PC-9 (cell line): ENCODE measurements around the gene IQCB1. TPM values are rescaled to one million over a fixed set of nuclear protein-coding genes. Genes with fewer than 3 reads are reported as not detected.

Source experiments
- Bru-seq: library from RNA; stranded (reverse); fragments of 400-500 nt; gene quantifications from one replicate; lab custom pipeline; 2021; lab: Mats Ljungman, UMichigan
- BruChase-seq, 2 experiments: library from RNA; stranded (reverse); fragments of 400-500 nt; gene quantifications; one replicate each; lab custom pipeline; 2021; lab: Mats Ljungman, UMichigan
- BruUV-seq: library from RNA; stranded (reverse); fragments of 400-500 nt; replicated peaks from 2 replicates; lab custom pipeline; 2021; lab: Mats Ljungman, UMichigan
- CTCF ChIA-PET: fragments of 300-600 bp; sonication (Branson Sonifier 250); formaldehyde crosslinking; loops from one replicate; lab custom pipeline; 2022; ENCODE audit warnings: antibody characterized with exemption; lab: Charles Lee
- POLR2A ChIA-PET: fragments of 300-600 bp; sonication (Branson Sonifier 250); formaldehyde crosslinking; loops from one replicate; lab custom pipeline; 2022; ENCODE audit warnings: antibody characterized with exemption; ENCODE audit not compliant: unreplicated experiment; lab: Charles Lee
- DNase-seq, 2 experiments: peaks; one replicate each; pipeline versions ENCODE4 v3.0.0 to v3.0.0-alpha.2; 2015 to 2022; ENCODE audit warnings: mixed read lengths in 1 of 2
- H2AFZ ChIP-seq: fragments of 200-600 bp; sonication (generic); 2 replicates; pipeline ENCODE4 v1.8.1; 2017; ENCODE audit warnings: antibody characterized with exemption
- H3F3A ChIP-seq: fragments of 200-600 bp; sonication (generic); 2 replicates; pipeline ENCODE4 v1.8.1; 2017; ENCODE audit warnings: antibody characterized with exemption, mild to moderate bottlenecking, low read depth; ENCODE audit not compliant: insufficient read depth
- H3K27ac ChIP-seq: fragments of 200-600 bp; sonication (generic); 2 replicates; pipeline ENCODE4 v1.6.1; 2016; ENCODE audit warnings: mixed run types
- H3K27me3 ChIP-seq: fragments of 200-600 bp; sonication (generic); 2 replicates; pipeline ENCODE4 v1.6.1; 2016; ENCODE audit warnings: low read depth, mixed run types; ENCODE audit not compliant: insufficient read depth
- H3K36me3 ChIP-seq: fragments of 200-600 bp; sonication (generic); 2 replicates; pipeline ENCODE4 v1.6.1; 2016; ENCODE audit warnings: low read depth, mixed run types
- H3K4me1 ChIP-seq: fragments of 200-600 bp; sonication (generic); replicated peaks from 2 replicates; pipeline ENCODE4 v1.6.1; 2016; ENCODE audit warnings: mixed run types; ENCODE audit not compliant: insufficient read depth
- H3K4me2 ChIP-seq: fragments of 200-600 bp; sonication (generic); 2 replicates; pipeline ENCODE4 v1.6.1; 2017; ENCODE audit warnings: mixed run types
- H3K4me3 ChIP-seq: fragments of 200-600 bp; sonication (generic); 2 replicates; pipeline ENCODE4 v1.6.1; 2016; ENCODE audit warnings: mixed run types
- H3K79me2 ChIP-seq: fragments of 200-600 bp; sonication (generic); 2 replicates; pipeline ENCODE4 v1.6.1; 2017; ENCODE audit warnings: low read depth, mixed run types
- H3K9me2 ChIP-seq: fragments of 200-600 bp; sonication (generic); 2 replicates; pipeline ENCODE4 v1.8.1; 2017; ENCODE audit warnings: mild to moderate bottlenecking; ENCODE audit not compliant: insufficient read depth
- H3K9me3 ChIP-seq: fragments of 200-600 bp; sonication (generic); 2 replicates; pipeline ENCODE4 v1.8.1; 2016; ENCODE audit warnings: low read depth; ENCODE audit not compliant: insufficient read depth
- H4K20me1 ChIP-seq: fragments of 200-600 bp; sonication (generic); 2 replicates; pipeline ENCODE4 v1.8.1; 2017; ENCODE audit not compliant: insufficient read depth
- CTCF ChIP-seq: fragments of 200-600 bp; sonication (generic); conservative IDR thresholded peaks from 2 replicates; pipeline ENCODE4 v1.6.1; 2017; ENCODE audit warnings: mixed run types, antibody characterized with exemption, mild to moderate bottlenecking, moderate library complexity
- EZH2 ChIP-seq: fragments of 200-600 bp; sonication (generic); IDR thresholded peaks from 2 replicates; pipeline ENCODE4 v1.8.0; 2017; ENCODE audit warnings: antibody characterized with exemption, low read depth
- intact Hi-C: fragments of 100-400 bp; cut with micrococcal nuclease; formaldehyde crosslinking; loops from one replicate; pipeline ENCODE4 v1.10.0; 2022; ENCODE audit not compliant: unreplicated experiment
- long read RNA-seq: library from polyadenylated mRNA; stranded (forward); transcript quantifications from one replicate; pipeline ENCODE4 v2.0.0, GENCODE V29; 2022
- total RNA-seq: library from RNA; stranded (reverse); gene quantifications from 2 replicates; pipeline ENCODE4 v1.2.3, GENCODE V29; 2021

IQCB1 gene
- total RNA-seq (14.6 and 14.8 TPM in 2 replicates), Bru-seq, nascent RNA (percentile 84 among the genes with signal in this experiment), BruChase-seq, experiment 1, labeled RNA remaining after a 2-hour chase (percentile 78 among the genes with signal in this experiment), BruChase-seq, experiment 2, labeled RNA remaining after a 6-hour chase (percentile 66 among the genes with signal in this experiment)
- long read RNA-seq, transcript IQCB1-201 (15 exons, 2,594 nt): major isoform, 8 of 23 reads
- long read RNA-seq, partial matches to known transcripts: 1 of 23 reads
- long read RNA-seq, other reads (novel, unspliced or antisense): 11 of 23 reads

- no peaks in the 10 kb centered on the region for H3K9me2 ChIP-seq
- H4K20me1 ChIP-seq: no peaks in the 10 kb centered on the region; the same call in 1 of the 2 replicates
- H3K4me3 ChIP-seq: peak within 1 kb of the TSS; percentile 94
- no peak; the same call in 1 of the 2 replicates for TF ChIP-seq CTCF
- no peaks in the 10 kb centered on the region for H3F3A ChIP-seq
- H3K4me1 ChIP-seq: peaks cover 11% of the 10 kb centered on the region; the same call in 1 of the 2 replicates
- H3K4me2 ChIP-seq: peak within 1 kb of the TSS; percentile 95
- no TSS peak for BruUV-seq
- 0 out of 2 replicates have a peak, but pooled peaks cover 10% of the 10 kb centered on the region for H3K36me3 ChIP-seq
- peaks cover 20% of the 10 kb centered on the region for H3K79me2 ChIP-seq
- ChIA-PET POLR2A (interaction anchor here (0.7 to 0.9 kb wide), 2 partner anchors 86 to 167 kb away, joined by 3 to 6 read pairs; partner anchors contain the start of gene GOLGB1), CTCF (interaction anchor here (0.5 kb wide), 1 partner anchor 471 kb away, joined by 3 read pairs; no protein-coding TSS in a partner anchor)
- peak within 1 kb of the TSS; percentile 40 for H3K27ac ChIP-seq
- intact Hi-C loops: loop anchor here (1.0 to 10.0 kb wide), 3 partner anchors 86 to 530 kb away; partner anchors contain the start of gene GOLGB1
- peak within 1 kb of the TSS; percentile 99 for H2AFZ ChIP-seq
- no peaks in the 10 kb centered on the region for H3K9me3 ChIP-seq
- peak; percentile 86 to 96 for DNase-seq
- no peaks in the 10 kb centered on the region for H3K27me3 ChIP-seq
Observed at GRCh38 chr3:121834671-121835464, at the start of gene IQCB1, which contains the start of gene EAF2. TSS of gene IQCB1 (minus strand) at chr3:121835060. CDS start at chr3:121828960, 6,100 bp downstream. TSS of gene EAF2 (plus strand) at chr3:121835209. CDS start at chr3:121835286, 77 bp downstream.

GRCh38 chr3:121883507-121883906, 48.6 kb upstream of the IQCB1 start:
- no TSS peak for BruUV-seq
- H3K4me3 ChIP-seq: no peak overlapping the region
- no peaks in the 10 kb centered on the region for H4K20me1 ChIP-seq
- TF ChIP-seq CTCF (peak; percentile 72), EZH2 (no peak)
- H3K79me2 ChIP-seq: no peaks in the 10 kb centered on the region
- no peaks in the 10 kb centered on the region for H3K27me3 ChIP-seq
- no peaks in the 10 kb centered on the region for H3K9me3 ChIP-seq
- no peaks in the 10 kb centered on the region for H3K4me1 ChIP-seq
- ChIA-PET POLR2A (interaction anchor here (0.7 kb wide), 1 partner anchor 85 kb away, joined by 3 read pairs; no protein-coding TSS in a partner anchor), CTCF (interaction anchor here (1.2 kb wide), 1 partner anchor 112 kb away, joined by 11 read pairs; no protein-coding TSS in a partner anchor)
- H3K36me3 ChIP-seq: no peaks in the 10 kb centered on the region
- intact Hi-C loops: loop anchor here (1.0 kb wide), 1 partner anchor 112 kb away; no protein-coding TSS in a partner anchor
- H3K4me2 ChIP-seq: no peak overlapping the region
- H3F3A ChIP-seq: no peaks in the 10 kb centered on the region; the same call in 1 of the 2 replicates
- peak in 1 of 2 experiments; percentile 52 for DNase-seq
- H2AFZ ChIP-seq: no peak overlapping the region
- H3K27ac ChIP-seq: no peak overlapping the region
- no peaks in the 10 kb centered on the region for H3K9me2 ChIP-seq

DNA sequence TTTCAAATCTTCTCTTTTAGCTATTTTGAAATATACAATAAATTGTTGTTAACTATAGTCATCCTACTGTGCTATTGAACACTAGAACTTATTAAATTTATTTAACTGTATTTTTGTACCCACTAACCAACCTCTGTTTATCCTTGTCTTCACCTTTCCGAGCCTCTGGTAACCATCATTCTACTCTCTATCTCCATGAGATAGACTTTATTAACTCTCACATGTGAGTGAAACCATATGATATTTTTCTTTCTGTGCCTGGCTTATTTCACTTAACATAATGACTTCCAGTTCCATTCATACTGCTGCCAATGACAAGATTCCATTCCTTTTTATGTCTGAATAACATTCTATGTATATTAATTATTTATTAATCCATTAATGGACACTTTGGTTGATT, 43.6 kb upstream of the IQCB1 start:
- ChIA-PET POLR2A (no interaction called here), CTCF (no interaction called here)
- H3K79me2 ChIP-seq: no peaks in the 10 kb centered on the region
- intact Hi-C loops: no loop called here
- no peak for DNase-seq
- no peaks in the 10 kb centered on the region for H3K27me3 ChIP-seq
- no peak overlapping the region for H3K27ac ChIP-seq
- H3K4me3 ChIP-seq: no peak overlapping the region
- H3F3A ChIP-seq: no peaks in the 10 kb centered on the region; the same call in 1 of the 2 replicates
- no peaks in the 10 kb centered on the region for H4K20me1 ChIP-seq
- no TSS peak for BruUV-seq
- H3K4me1 ChIP-seq: no peaks in the 10 kb centered on the region
- H3K9me2 ChIP-seq: no peaks in the 10 kb centered on the region
- no peak overlapping the region for H2AFZ ChIP-seq
- no peak for TF ChIP-seq CTCF
- no peak for TF ChIP-seq EZH2
- H3K9me3 ChIP-seq: no peaks in the 10 kb centered on the region
- H3K36me3 ChIP-seq: no peaks in the 10 kb centered on the region
- no peak overlapping the region for H3K4me2 ChIP-seq
